Nasal cavity respiratory epithelium epithelial cell of viscerocranial mucosa (primary cell): ENCODE data around the gene IL1RAPL2. TPM values are rescaled to one million over a fixed set of nuclear protein-coding genes. Genes with fewer than 3 reads are reported as not detected.

Experiments
- total RNA-seq: library from RNA; depleted of rRNA; stranded (reverse); fragments of >200 nt; gene quantifications from 2 replicates; pipeline ENCODE4 v1.2.3, GENCODE V29; 2014

The IL1RAPL2 gene
- under 0.01 TPM in 1 of 2 replicates, not detected in the other for total RNA-seq

DNA sequence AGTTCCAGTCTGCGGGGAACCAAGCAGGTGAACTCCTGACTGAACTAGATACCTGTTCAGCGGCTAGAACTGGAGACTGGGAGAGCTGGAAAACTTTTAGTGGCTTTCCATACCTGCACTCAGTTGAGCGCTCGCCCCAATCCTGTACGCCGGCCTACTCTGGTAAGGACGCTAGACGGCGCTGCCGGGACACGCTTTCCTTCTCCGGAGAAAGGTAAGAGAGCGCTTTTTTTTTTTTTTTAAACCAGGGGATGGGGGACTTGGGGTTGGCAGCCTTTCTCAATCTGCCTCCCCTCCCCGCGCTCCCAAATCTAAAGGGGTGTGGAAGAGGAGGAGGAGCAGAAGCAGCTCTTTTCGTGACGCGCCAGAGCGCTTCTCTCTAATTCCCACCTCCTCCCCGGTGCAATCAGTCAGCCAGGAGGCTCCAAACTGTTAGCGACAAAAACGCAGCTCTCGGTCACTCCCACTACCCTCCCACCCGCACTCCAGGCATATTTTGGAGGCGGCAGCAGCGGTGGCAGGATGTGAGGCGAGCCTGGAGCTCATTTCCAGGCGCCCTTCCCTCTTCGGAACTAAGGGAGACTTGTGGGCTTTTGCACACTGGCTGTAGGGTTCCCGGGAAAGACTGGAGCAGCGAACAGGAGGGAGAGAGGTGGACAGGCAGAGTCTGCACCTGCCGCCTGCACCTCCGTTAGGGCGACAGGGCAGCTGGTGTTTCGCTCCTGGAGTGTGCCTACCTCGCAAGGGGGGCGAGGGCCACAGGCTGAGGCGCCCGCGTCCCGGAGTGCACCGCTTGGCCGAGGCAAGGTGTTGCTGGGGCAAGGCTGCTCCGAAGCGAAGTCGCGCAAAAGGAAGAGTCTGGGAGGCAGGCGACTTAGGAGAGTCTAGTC is at the start of gene IL1RAPL2:
IL1RAPL2 (plus strand) TSS at position 409 of the 890 bp plus-strand sequence.

DNA sequence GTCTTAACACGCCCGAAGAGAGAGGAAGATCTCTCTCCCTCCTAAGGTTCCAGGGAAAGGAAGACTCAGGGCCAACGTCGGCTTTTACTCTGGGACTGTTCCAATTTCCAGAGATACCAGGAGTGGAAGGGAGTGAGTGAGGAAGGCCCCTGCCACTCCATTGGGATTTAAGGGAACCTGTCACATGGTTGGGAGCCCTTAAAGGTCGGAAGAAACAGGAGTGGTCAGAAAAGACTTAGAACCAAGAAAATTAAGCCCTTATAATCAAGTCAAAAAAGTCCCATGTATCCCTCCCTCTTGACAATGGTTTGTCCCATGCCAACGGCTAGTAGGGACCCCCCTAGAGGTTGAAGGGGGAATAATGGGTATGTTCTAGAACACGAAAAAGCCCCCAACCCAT is 654.6 kb downstream of the IL1RAPL2 start, which contains the start of gene TEX13A:
TEX13A (minus strand) TSS at position 59 of the 400 bp plus-strand sequence. CDS start 297 bp downstream, outside the sequence.

